AG08396 (cell line): ENCODE measurements around the gene P4HB.
"Not testable (repeated sequence)": the region's sequence is repeated elsewhere in the genome, so short reads cannot be mapped to it uniquely, and the experiment has no call there.

ENCODE experiments used
- DNase-seq: peaks from one replicate; pipeline ENCODE4 v3.0.0; 2012; ENCODE audit warnings: low spot score, mixed read lengths

The P4HB gene

DNA sequence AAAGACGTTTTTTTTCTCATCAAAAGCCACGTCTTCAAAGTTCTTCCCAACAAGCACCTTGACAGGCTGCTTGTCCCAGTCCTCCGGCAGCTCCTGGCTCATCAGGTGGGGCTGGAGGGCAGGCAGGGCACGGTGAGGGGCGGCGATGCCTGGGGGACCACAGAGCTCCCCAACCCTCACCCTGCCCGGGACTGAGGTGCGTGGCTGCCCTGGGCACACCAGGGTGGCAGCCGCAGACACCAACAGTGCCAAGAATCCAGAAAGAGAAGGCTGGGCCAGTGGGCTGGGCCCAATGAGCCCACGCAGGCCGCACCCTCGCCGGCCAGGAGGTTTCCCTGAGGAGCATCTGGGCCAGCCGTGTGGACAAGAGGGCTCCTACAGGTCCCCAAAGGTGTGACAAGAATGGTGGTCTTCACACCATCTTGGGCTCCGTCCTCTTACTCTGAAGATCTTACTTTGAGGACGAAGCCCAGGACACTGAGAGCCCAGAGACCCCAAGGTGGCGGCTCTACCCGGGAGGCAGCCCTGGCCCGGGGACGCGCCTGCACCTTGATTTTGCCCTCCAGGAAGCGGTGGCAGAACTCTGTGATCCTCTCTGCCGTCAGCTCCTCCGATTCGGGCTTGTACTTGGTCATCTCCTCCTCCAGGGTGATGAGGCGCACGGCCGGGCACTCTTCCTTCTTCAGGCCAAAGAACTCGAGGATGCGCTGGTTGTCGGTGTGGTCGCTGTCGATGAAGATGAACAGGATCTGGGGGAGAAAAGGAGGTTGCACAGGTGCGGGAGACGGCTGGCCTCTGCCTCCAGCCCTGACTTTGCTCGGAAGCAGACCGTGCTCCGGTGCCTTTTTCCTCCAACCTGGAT is 14.2 kb downstream of the P4HB start:
- no peak for DNase-seq

DNA sequence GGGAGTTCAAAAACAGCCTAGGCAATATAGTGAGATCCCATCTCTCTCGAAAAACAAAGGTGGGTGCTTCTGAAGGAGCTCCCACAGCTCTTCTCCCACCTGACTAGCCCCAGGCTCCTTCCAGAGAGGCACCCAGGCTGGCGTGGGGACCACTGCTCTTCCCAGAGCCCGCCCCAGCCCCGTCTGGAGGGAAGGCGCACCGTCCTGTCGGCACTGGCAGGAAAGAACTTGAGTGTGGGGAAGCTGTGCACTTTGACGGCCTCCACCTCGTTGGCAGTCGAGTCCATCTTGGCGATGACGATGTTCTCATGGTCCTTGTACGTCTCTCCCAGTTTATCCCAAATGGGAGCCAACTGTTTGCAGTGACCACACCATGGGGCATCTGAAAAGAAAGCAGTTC is 15.0 kb downstream of the P4HB start:
- DNase-seq: no peak

DNA sequence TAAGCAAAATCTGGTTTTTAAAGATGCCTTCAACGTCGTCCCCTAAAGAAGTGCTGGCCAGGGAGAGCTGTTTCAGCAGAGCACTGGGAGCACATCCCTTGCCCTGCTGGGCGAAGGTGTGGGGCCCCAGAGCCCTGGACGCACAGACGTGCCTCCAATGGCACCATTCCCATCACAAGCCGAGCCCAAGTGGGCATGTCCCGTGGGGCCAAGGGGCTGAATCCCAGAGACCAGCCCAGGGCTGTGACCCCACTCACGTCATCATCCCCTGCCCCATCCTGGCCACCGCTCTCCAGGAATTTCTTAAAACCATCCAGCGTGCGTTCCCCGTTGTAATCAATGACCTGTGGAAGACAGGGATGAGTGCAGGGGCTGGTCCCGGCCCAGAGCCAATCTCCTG is 15.4 kb downstream of the P4HB start:
- DNase-seq: no peak

DNA sequence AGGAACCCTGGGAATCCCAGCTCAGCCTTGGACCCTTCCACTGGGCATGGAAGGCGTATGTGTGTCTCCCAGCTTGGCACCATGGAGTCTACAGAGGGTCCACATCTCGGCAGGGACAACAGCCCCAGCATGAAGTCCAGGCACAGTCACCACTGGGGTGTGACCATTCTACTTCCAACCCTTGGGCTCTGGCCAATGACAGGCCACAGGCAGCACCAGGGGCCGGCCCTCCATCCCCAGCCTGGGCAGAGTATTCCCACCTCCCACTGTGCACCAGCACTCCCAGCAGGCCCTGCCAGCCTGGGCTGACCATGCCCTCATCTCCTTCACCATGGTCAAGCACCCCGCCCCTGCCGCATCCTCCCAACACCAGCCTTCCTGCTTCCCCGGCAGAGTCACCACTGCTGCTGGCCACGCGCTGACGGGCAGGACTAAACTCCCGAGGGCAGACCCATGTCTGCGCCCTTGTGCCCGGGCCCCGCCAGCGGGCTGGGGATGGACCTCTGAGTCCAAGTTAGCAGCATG is 15.9 kb downstream of the P4HB start:
- DNase-seq: no peak

DNA sequence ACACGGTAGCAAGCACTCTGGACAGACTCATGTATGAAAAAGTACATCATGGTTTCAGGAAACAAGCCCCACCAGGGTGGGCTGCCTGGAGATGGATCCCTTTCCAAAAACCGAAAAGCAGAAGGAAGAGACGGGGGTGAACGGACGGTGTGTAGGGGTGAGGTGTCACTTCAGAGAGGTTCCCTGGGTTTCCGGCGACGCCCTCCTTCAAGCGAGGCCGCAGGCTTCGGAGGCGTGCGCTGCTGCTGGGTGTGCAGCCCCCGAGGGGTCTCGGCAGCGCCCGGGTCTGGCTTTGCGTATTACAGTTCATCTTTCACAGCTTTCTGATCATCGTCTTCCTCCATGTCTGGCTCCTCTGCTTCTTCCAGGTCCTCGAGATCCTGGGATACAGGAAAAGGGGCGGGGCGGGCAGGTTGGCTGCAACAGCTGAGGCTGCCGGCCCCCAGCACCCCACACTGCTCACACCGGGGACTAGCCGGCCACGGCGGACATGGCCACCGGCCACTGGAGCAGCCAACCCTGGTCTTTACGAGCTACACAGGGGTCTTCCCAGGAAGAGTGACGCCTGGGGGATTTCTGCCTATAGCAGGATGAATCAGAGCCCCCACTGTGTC is 16.5 kb downstream of the P4HB start:
- no peak for DNase-seq

DNA sequence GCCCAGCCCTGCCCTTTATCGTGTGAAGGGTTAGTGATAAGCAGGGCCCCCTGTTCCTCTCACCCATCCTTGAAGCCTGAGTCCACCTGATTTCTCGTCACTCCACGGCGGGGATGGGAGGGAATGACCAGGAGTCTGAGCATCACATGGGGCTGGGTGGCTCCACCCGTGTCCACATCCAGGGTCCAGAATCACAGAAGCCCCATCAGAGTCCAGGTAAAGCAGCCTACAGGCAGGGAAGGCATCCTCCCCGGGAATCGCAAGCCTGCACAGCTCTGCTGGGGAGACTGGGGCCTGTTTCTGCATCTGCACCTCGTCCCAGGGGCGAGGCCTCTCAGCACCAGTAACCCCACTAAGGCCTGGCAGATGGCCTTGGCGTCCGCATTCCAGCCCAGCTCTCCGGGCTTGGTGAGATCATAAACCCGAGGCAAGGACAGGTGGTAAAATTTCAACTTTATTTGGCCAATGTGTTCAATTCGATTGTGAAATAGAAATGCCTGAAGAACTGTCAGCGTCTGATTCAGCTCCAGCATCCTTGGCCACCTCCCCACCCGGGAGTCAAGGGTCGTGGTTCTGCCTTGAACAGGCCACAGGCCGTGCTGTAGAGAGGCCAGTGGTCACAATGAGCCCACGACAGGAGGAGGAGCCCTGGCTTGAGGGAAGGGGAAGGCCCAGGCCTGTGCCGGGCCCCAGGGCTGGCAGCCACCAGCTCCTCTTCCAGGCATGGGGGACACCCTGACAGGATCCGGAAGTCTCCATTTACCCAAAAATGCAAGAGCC is 17.4 kb downstream of the P4HB start:
- peak; percentile 79 for DNase-seq

DNA sequence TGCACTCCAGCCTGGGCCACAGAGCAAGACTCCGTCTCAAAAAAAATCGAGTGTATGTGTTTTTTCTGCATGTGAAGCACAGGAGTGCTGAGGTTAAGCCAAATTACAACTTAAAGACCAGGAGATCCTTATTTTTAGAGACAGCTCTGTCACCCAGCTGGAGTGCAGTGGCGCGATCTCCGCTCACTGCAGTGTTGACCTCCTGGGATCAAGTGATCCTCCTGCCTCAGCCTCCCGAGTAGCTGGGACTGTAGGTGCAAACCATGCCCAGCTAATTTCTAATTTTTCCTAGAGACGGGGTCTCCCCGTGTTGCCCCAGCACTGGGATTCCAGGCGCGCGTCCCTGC is 18.0 kb downstream of the P4HB start:
- DNase-seq: no peak

DNA sequence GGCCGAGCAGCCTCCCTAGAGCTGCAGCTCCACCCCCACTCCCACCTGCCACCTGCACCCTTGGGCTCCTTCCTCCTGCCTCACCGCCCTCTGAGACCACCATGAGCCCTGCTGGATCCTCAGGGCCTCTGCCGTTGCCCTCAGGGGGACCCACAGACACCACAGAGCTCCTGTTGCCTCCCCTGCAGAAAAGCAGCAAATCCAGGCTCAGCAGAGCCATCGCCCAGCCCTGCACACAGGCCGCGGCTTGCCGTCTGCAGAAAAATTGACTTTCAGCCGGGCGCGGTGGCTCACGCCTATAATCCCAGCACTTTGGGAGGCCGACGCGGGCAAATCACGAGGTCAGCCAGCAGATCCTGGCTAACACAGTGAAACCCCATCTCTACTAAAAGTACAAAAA is 18.5 kb downstream of the P4HB start:
- no peak for DNase-seq

DNA sequence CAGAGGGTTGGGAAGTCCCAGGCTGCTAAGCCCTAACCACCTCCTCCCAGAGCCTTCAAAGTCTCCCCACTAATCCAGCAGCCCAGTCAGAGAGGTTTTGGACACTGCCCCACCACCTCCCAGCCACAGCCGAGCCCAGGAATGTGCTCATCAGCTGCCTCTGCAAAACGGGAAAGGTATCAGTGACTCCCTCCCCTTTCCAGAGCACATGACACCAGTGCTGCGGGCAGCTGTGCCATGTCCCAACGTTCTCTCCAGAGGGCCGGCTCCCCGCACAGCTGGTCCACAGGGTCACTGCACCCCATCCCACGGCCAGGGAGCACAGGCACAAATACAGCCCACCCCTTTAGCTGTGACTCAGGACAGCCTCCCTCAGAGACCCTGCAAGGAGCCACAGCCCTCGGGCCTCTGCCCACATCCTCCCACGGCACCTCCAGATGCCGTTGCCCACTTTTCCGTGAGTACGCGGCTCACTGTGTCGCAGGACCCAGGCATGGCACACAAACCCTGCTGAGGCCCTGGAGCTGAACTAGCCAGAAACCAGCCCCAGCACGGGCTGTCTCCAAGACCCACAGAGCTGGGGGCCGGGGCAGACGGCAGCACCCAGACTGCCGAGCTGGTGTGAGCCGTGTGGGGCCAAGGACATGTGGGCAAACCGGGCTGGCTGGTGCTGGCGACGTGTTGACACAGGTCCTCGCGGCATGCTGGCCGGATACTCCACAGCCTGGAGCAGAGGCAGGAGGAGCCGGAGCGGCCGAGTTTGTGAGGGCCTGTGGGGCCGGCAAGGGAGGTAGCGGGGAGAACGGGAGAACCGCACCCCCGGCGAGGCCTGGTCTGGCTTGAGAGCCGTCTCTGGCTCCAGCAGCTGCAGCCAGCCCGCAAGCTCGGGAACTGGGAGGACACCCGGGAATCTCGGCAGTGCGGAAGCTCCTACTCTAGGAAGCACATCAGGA is 19.2 kb downstream of the P4HB start:
- DNase-seq: no peak

DNA sequence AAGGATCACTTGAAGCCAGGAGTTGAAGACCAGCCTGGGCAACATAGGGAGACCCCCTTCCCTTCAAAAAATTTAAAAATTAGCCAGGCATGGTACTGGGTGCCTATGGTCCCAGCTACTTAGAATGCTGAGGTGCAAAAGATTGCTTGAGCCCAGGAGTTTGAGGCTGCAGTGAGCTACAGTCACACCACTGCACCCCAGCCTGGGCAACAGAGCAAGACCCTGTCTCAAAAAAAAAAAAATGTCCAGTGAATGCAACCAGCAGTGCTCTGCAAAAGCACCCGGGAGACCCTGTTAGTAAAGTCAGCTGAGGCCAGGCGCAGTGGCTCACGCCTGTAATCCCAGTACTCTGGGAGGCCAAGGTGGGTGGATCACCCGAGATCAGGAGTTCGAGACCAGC is 20.3 kb downstream of the P4HB start:
- not testable (repeated sequence) for DNase-seq

DNA sequence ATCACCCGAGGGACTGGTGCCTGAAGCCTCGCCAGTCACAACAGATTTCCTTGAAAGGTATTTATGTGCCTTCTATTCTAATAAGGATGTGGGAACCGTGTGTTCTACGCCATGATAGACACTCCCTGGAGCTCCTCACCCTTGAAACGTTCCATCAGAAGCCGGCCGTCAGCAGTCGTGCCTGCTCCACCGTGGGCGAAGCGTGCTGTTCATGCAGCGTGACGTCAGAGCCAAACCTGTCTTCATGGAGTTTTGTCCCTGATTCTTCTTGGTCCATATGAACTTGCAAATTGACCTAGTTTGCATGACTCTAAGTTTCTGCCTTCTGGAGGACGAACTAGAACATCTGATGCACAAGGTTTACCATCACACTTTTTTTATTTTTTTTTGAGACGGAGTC is 21.0 kb downstream of the P4HB start:
- DNase-seq: no peak

DNA sequence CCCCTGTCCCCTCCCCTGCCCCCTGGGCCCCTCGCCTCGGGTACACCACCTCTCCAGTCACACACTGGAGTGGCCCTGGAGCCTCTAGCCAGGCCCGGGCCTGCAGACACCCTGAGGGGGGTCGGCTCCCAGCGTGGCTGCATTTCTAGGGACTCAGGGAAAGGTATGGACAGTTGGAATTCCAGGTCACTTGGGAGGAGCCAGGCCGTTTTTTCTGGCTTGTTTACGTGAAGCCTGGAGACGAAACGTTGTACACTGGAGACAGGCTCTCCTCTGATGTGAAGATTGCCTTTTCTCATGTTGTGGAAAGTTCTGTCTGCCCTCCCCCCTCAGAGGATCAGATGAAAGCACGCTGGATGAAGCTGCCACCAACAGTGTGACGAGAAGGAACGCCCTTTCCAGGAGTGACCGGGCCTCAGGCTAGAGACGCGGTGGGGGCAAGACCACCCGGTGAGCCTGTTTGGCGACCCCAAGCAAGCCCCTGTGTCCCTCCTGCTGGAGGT is 21.5 kb downstream of the P4HB start:
- no peak for DNase-seq

DNA sequence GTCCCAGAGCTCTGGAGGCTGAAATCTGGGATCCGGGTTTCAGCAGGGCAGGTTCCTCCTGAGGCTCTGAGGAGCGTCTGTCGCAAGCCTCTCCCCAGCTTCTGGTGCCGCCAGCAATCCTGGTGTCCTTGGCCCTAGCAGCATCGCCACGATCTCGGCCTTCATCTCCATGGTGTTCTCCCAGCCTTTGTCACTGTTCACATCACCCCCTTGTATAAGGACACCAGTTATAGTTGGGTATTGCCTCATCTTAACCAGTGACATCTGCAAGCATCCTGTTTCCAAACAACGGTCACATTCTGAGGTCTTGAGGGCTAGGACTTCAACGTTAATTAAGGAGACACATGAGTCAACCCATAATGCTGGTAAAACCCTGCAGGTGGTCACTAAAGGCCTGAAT is 22.7 kb downstream of the P4HB start:
- DNase-seq: no peak

DNA sequence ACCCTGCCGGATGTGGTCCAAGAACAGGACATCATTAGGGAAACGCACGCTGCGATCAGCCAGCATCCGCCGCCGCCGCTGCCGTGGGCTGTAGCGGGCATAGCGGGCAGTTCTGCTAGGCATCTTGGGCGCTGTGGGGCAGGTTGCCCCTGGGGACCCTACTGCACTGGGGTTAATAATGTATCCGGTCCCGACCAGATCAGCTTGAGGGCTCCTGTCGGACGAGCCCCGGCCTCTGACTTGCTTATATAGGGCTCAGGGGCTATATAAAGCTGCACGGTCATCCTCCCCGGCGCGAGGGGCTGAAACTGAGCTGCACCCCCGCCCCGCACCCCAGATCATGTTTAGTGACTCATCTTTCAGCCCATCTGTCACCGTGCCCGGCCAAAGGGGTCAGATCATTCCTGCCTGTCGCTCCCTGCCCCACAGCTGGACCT is 25.5 kb downstream of the P4HB start, which contains the start of gene PPP1R27:
Gene PPP1R27 (minus strand): TSS at position 220 of the 437 bp plus-strand sequence. CDS start 97 bp downstream, at position 123.
- DNase-seq: no peak

DNA sequence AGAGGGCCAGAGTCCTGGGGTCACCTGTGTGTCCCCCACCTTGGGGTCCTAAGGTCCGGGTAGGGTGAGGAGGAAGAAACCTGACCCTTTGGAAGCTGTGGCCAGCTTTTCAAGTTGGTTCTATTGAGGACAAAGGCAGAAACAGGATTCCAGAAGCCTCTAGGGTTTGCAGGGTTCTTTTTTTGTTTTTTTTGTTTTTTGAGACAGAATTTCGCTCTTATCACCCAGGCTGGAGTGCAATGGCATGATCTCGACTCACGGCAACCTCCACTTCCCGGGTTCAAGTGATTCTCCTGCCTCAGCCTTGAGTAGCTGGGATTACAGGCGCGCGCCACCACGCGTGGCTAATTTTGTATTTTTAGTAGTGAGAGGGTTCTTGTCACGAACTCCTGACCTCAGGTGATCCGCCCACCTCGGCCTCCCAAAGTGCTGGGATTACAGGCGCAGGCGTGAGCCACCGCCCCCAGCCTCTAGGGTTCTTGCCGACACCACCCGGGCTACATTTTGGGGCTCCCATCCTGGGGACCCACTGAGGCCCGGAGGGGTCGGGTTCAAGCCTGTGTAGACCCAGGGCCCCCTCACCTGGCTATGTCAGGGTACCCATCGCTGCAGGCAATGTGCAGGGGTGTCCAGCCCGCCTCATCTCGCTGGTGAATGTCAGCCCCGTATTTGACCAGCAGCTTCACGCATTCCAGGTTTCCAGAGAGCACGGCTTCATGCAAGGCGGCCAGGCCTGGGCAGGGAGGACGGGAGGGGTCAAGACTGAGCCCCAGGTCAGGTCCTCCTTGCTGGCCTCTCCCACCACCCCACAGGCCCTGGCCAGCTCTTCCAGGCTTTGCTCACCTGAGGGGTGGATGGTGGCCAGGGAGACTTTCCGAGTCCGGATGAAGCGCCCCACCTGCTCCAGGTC is 26.2 kb downstream of the P4HB start:
- DNase-seq: no peak

DNA sequence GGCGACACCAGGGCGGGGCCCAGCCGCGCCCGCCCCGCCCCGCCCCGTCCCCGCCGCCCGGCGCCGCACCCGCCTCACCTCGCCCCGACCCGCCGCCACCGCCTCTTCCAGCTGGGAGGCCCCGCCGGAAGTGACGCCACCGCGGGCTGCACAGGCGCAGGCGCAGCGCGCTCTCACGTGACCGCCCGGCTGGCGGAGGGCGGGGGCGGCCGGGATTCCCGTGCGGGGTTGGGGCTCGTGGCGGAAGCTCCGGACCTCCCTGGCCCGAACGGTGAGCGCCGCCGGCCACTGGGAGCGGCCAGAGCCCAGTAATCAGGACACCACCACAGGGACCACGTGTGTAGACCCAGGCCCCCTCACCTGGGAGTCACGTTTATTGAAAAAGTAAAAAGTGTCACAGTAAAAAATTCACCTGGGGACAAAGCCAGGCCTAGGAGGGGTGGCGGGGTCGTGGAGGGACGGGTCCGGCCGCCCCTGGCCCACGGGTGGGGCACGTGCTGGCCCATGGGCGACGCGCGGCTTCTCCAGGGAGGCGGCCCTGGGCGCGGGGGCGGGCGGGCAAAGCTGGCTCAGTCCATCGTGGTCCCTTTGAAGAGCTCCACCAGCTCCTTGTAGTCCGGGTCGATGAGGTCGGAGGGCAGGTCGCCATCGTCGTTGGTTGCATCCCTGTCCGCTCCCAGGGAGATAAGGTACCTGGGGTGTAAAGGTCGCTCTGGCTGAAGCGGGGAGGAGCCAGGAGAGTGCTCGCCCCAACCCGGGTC is 27.0 kb downstream of the P4HB start, which contains the start of gene MCRIP1:
Gene MCRIP1 (minus strand): TSS at position 132 of the 761 bp plus-strand sequence. CDS start 8,785 bp downstream, outside the sequence.
- DNase-seq: peak; percentile 99

DNA sequence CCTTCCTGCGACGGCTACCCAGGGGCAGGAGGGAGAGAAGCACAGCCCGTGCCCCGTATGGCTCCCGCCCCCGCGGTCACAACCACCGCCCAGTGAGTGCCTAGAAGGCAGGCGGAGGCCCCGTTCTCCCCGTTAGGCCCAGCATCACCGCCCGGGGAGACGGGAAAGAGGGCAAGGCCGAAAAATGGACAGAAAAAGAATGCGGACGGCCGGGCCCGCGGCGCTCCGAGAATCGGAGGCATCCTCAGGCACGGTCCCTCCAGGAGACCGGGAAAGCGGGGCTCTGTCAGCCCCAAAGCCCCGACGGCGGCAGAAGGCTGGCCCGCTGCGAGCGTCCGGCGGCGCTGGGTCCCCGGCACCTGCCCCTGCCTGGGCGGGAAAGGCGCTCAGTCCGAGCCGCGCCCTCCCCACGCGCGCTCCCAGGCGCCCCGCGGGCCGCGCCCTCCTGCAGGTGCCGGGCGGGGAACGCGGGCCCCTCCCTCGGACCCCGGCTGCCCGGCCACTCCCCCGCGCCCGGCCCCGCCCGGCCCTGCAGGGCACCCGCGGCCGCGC is 27.7 kb downstream of the P4HB start:
- peak; percentile 59 for DNase-seq

DNA sequence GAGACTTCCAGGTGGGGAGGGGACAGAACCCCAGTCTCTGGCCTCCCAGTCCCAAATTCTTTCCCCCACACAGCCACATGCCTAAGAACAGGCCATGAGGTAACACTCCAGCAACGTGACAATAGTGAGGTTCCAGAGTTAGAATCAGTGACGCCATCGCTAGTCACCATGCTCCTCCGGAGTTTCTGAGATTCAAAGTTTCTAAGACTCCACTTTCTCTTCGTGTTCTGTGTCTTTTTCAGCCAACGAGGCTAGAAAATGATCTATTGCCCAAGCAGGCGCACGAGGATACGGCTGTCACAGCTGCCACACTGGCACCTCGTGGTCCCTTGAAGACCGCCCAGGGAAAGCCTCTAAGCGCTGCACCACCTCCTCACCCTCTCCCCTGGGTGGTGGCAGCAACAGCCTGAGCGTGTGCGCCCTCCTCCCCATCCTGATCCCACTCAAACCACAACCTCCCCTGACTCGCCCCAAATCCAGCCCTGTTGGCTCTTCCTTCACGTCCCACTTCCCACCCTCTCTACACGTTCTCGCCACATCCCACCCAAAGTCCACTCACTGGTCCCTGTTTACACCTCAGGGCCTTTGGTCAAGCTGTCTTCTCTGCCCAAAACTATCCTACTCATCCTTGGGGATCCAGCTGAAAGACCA is 28.3 kb downstream of the P4HB start:
- peak; percentile 65 for DNase-seq
